A673 (cell line): ENCODE data around the gene PHLPP2.

Experiments
- EZH2 ChIP-seq: fragments of 200-600 bp; sonication (generic); IDR thresholded peaks from 2 replicates; pipeline ENCODE4 v1.6.1; 2017; ENCODE audit warnings: borderline replicate concordance, low read depth, mild to moderate bottlenecking, mixed read lengths, antibody characterized with exemption, low read length; ENCODE audit not compliant: poor library complexity, severe bottlenecking
- TF ChIP-seq, protein P1 (sequence below): fragments of 300-800, 200-600 bp; sonication (generic); conservative IDR thresholded peaks from 2 replicates; pipeline ENCODE4 v1.5.1; 2017; ENCODE audit warnings: low read depth, mild to moderate bottlenecking, antibody characterized with exemption, low read length, moderate library complexity, mixed read lengths

DNA sequence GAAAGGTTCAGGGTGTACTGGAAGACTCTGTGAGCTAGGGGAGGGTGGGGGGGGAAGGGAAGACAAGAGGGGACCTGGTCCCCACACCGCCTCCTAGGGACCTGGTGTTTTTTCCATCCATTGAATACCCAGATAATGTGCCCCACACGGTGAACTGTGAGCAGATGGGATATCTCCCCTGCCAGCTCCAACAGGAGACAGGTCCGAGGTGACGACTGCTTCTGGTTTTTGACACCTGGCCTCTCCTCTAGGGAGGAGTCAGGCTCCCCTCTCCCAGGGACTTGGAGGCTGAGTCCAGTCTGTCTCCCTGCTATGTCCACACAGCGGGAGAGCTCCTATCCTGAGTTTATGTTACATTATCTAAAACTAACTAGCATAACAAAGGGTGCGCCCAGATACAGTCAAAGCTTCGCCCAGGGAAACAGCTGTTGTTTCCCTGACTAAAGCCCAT lies 96.7 kb downstream of the PHLPP2 start:
- TF ChIP-seq, protein P1, sequence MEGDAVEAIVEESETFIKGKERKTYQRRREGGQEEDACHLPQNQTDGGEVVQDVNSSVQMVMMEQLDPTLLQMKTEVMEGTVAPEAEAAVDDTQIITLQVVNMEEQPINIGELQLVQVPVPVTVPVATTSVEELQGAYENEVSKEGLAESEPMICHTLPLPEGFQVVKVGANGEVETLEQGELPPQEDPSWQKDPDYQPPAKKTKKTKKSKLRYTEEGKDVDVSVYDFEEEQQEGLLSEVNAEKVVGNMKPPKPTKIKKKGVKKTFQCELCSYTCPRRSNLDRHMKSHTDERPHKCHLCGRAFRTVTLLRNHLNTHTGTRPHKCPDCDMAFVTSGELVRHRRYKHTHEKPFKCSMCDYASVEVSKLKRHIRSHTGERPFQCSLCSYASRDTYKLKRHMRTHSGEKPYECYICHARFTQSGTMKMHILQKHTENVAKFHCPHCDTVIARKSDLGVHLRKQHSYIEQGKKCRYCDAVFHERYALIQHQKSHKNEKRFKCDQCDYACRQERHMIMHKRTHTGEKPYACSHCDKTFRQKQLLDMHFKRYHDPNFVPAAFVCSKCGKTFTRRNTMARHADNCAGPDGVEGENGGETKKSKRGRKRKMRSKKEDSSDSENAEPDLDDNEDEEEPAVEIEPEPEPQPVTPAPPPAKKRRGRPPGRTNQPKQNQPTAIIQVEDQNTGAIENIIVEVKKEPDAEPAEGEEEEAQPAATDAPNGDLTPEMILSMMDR = no peak
- no peak for TF ChIP-seq EZH2
